ENCODE data around the gene MTUS2. TPM values are rescaled to one million over a fixed set of nuclear protein-coding genes. Genes with fewer than 3 reads are reported as not detected.

The MTUS2 gene
- total and polyA plus RNA-seq, 2 experiments from 2014 or later = 0.27 to 0.38 TPM

DNA sequence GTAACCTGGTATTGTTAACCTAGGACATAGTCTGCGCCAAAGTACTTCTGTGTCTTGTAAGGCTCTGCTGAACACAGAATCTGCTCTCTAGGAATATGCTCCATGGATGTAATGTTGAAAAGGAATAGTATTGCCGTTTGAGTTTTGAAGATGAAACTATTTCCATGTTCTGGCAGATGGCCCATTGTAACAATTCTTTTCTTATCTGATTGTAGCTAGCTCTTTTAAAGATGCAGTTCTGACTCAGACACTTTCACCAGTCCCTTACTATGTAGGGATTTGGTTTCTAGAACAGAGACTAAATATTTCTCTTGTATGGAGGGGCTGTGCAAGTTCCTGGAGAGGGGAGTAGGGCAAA lies 185.6 kb downstream of the MTUS2 start (continued):
- TF ChIP-seq, protein P1, sequence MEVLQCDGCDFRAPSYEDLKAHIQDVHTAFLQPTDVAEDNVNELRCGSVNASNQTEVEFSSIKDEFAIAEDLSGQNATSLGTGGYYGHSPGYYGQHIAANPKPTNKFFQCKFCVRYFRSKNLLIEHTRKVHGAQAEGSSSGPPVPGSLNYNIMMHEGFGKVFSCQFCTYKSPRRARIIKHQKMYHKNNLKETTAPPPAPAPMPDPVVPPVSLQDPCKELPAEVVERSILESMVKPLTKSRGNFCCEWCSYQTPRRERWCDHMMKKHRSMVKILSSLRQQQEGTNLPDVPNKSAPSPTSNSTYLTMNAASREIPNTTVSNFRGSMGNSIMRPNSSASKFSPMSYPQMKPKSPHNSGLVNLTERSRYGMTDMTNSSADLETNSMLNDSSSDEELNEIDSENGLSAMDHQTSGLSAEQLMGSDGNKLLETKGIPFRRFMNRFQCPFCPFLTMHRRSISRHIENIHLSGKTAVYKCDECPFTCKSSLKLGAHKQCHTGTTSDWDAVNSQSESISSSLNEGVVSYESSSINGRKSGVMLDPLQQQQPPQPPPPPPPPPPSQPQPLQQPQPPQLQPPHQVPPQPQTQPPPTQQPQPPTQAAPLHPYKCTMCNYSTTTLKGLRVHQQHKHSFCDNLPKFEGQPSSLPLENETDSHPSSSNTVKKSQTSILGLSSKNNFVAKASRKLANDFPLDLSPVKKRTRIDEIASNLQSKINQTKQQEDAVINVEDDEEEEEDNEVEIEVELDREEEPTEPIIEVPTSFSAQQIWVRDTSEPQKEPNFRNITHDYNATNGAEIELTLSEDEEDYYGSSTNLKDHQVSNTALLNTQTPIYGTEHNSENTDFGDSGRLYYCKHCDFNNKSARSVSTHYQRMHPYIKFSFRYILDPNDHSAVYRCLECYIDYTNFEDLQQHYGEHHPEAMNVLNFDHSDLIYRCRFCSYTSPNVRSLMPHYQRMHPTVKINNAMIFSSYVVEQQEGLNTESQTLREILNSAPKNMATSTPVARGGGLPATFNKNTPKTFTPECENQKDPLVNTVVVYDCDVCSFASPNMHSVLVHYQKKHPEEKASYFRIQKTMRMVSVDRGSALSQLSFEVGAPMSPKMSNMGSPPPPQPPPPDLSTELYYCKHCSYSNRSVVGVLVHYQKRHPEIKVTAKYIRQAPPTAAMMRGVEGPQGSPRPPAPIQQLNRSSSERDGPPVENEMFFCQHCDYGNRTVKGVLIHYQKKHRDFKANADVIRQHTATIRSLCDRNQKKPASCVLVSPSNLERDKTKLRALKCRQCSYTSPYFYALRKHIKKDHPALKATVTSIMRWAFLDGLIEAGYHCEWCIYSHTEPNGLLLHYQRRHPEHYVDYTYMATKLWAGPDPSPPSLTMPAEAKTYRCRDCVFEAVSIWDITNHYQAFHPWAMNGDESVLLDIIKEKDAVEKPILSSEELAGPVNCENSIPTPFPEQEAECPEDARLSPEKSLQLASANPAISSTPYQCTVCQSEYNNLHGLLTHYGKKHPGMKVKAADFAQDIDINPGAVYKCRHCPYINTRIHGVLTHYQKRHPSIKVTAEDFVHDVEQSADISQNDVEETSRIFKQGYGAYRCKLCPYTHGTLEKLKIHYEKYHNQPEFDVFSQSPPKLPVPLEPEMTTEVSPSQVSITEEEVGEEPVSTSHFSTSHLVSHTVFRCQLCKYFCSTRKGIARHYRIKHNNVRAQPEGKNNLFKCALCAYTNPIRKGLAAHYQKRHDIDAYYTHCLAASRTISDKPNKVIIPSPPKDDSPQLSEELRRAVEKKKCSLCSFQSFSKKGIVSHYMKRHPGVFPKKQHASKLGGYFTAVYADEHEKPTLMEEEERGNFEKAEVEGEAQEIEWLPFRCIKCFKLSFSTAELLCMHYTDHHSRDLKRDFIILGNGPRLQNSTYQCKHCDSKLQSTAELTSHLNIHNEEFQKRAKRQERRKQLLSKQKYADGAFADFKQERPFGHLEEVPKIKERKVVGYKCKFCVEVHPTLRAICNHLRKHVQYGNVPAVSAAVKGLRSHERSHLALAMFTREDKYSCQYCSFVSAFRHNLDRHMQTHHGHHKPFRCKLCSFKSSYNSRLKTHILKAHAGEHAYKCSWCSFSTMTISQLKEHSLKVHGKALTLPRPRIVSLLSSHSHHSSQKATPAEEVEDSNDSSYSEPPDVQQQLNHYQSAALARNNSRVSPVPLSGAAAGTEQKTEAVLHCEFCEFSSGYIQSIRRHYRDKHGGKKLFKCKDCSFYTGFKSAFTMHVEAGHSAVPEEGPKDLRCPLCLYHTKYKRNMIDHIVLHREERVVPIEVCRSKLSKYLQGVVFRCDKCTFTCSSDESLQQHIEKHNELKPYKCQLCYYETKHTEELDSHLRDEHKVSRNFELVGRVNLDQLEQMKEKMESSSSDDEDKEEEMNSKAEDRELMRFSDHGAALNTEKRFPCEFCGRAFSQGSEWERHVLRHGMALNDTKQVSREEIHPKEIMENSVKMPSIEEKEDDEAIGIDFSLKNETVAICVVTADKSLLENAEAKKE (CRISPR knock-in tag; IDR thresholded peaks at IDR 0.05) = no peak
- TF ChIP-seq, protein P2, sequence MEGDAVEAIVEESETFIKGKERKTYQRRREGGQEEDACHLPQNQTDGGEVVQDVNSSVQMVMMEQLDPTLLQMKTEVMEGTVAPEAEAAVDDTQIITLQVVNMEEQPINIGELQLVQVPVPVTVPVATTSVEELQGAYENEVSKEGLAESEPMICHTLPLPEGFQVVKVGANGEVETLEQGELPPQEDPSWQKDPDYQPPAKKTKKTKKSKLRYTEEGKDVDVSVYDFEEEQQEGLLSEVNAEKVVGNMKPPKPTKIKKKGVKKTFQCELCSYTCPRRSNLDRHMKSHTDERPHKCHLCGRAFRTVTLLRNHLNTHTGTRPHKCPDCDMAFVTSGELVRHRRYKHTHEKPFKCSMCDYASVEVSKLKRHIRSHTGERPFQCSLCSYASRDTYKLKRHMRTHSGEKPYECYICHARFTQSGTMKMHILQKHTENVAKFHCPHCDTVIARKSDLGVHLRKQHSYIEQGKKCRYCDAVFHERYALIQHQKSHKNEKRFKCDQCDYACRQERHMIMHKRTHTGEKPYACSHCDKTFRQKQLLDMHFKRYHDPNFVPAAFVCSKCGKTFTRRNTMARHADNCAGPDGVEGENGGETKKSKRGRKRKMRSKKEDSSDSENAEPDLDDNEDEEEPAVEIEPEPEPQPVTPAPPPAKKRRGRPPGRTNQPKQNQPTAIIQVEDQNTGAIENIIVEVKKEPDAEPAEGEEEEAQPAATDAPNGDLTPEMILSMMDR (conservative IDR thresholded peaks at IDR 0.05; ENCODE audit: low read depth in 2 of 2) = no peak
- TF ChIP-seq STAT1 (IDR thresholded peaks at IDR 0.05; ENCODE audit: unreplicated experiment) (no peak), CREB1 (CRISPR knock-in tag; IDR thresholded peaks at IDR 0.05; ENCODE audit: low read depth) (no peak), EZH2phosphoT487 (IDR thresholded peaks at IDR 0.05; ENCODE audit: unreplicated experiment) (no peak)

DNA sequence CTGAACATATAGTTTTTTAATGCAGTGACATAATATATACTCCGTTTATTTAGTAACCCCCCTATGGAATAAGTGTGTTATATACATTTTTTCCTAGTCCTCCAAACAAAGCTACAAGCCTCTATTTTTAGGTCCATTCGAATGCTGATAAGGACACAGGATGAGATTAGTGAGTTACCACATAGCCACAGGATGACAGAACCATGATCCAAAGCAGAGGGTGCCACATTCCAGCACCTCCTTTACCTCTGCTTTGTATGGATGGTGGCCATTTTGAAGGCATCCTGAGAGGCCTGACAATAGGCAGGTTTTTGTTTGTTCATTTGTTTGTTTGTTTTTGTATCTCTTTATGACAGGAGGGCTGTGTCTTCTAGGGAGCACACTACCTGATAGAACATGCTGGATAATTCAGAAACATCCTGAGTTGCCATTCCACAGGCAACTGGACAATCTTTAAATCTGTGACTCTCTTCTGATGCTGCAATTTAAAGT lies 186.3 kb downstream of the MTUS2 start:
- Mint-ChIP-seq H3K9me3 (no peaks in the 10 kb centered on the region), H3K4me3 (no peak overlapping the region), H3K27me3 (ENCODE audit: insufficient read depth, low read depth, poor library complexity) (peaks cover 2% of the 10 kb centered on the region), H3K36me3 (ENCODE audit: low read depth) (no peaks in the 10 kb centered on the region), H3K27ac (no peak overlapping the region), H3K4me1 (peaks cover 21% of the 10 kb centered on the region)
- Histone ChIP-seq H3K79me2 (replicated peaks; ENCODE audit: insufficient read depth) (no peaks in the 10 kb centered on the region), H3F3A (replicated peaks; ENCODE audit: low read depth) (no peaks in the 10 kb centered on the region), H3K27me3 (ENCODE audit: insufficient read depth) (no peaks in the 10 kb centered on the region), H3K4me1 (ENCODE audit: insufficient read depth) (0 out of 2 replicates have a peak, but pooled peaks cover 6% of the 10 kb centered on the region), H3K27ac (ENCODE audit: low read depth) (no peak overlapping the region), H3K4me3 (no peak overlapping the region), H3K4me2 (no peak overlapping the region), H2AFZ (peak overlapping the region; percentile 47; the same call in 1 of the 2 replicates), H4K20me1 (replicated peaks; ENCODE audit: insufficient read depth) (no peaks in the 10 kb centered on the region), H3K9me2 (ENCODE audit: insufficient read depth) (no peaks in the 10 kb centered on the region), H3K36me3 (ENCODE audit: insufficient read depth) (no peaks in the 10 kb centered on the region)
- ATAC-seq (peak; percentile 46; the same call in 2 of the 3 replicates), DNase-seq (ENCODE audit: low spot score) (no peak)
- TF ChIP-seq, protein P3, sequence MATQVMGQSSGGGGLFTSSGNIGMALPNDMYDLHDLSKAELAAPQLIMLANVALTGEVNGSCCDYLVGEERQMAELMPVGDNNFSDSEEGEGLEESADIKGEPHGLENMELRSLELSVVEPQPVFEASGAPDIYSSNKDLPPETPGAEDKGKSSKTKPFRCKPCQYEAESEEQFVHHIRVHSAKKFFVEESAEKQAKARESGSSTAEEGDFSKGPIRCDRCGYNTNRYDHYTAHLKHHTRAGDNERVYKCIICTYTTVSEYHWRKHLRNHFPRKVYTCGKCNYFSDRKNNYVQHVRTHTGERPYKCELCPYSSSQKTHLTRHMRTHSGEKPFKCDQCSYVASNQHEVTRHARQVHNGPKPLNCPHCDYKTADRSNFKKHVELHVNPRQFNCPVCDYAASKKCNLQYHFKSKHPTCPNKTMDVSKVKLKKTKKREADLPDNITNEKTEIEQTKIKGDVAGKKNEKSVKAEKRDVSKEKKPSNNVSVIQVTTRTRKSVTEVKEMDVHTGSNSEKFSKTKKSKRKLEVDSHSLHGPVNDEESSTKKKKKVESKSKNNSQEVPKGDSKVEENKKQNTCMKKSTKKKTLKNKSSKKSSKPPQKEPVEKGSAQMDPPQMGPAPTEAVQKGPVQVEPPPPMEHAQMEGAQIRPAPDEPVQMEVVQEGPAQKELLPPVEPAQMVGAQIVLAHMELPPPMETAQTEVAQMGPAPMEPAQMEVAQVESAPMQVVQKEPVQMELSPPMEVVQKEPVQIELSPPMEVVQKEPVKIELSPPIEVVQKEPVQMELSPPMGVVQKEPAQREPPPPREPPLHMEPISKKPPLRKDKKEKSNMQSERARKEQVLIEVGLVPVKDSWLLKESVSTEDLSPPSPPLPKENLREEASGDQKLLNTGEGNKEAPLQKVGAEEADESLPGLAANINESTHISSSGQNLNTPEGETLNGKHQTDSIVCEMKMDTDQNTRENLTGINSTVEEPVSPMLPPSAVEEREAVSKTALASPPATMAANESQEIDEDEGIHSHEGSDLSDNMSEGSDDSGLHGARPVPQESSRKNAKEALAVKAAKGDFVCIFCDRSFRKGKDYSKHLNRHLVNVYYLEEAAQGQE (IDR thresholded peaks at IDR 0.05; ENCODE audit: unreplicated experiment) = no peak
- TF ChIP-seq ZNF114 (CRISPR knock-in tag; IDR thresholded peaks at IDR 0.05) = no peak
- TF ChIP-seq ZNF331 (CRISPR knock-in tag; IDR thresholded peaks at IDR 0.05; ENCODE audit: low read depth) = no peak
- no peak for TF ChIP-seq EZH2phosphoT487 (IDR thresholded peaks at IDR 0.05; ENCODE audit: unreplicated experiment)
- TF ChIP-seq, protein P4, sequence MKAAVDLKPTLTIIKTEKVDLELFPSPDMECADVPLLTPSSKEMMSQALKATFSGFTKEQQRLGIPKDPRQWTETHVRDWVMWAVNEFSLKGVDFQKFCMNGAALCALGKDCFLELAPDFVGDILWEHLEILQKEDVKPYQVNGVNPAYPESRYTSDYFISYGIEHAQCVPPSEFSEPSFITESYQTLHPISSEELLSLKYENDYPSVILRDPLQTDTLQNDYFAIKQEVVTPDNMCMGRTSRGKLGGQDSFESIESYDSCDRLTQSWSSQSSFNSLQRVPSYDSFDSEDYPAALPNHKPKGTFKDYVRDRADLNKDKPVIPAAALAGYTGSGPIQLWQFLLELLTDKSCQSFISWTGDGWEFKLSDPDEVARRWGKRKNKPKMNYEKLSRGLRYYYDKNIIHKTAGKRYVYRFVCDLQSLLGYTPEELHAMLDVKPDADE (IDR thresholded peaks at IDR 0.05) = no peak
- TF ChIP-seq STAT1 (IDR thresholded peaks at IDR 0.05; ENCODE audit: unreplicated experiment) = no peak
- no peak for TF ChIP-seq NANOG (IDR thresholded peaks at IDR 0.05; ENCODE audit: borderline replicate concordance)
